KOPT-K1 (cell line): ENCODE data around the gene DIP2C.

Source experiments
- H3K27ac ChIP-seq: fragments of 200-600 bp; sonication (generic); 2 replicates; pipeline ENCODE4 v1.5.1; 2016; ENCODE audit warnings: antibody characterized with exemption, mild to moderate bottlenecking, low read depth, low read length; ENCODE audit not compliant: poor library complexity, severe bottlenecking
- H3K36me3 ChIP-seq: fragments of 200-600 bp; sonication (generic); 2 replicates; pipeline ENCODE4 v1.5.1; 2017; ENCODE audit warnings: antibody characterized with exemption, mild to moderate bottlenecking, low read length, moderate library complexity; ENCODE audit not compliant: insufficient read depth
- H3K9me3 ChIP-seq: fragments of 200-600 bp; sonication (generic); 2 replicates; pipeline ENCODE4 v1.5.1; 2017; ENCODE audit warnings: antibody characterized with exemption, low read length, mild to moderate bottlenecking; ENCODE audit not compliant: insufficient read depth, poor library complexity, severe bottlenecking

Gene DIP2C

DNA sequence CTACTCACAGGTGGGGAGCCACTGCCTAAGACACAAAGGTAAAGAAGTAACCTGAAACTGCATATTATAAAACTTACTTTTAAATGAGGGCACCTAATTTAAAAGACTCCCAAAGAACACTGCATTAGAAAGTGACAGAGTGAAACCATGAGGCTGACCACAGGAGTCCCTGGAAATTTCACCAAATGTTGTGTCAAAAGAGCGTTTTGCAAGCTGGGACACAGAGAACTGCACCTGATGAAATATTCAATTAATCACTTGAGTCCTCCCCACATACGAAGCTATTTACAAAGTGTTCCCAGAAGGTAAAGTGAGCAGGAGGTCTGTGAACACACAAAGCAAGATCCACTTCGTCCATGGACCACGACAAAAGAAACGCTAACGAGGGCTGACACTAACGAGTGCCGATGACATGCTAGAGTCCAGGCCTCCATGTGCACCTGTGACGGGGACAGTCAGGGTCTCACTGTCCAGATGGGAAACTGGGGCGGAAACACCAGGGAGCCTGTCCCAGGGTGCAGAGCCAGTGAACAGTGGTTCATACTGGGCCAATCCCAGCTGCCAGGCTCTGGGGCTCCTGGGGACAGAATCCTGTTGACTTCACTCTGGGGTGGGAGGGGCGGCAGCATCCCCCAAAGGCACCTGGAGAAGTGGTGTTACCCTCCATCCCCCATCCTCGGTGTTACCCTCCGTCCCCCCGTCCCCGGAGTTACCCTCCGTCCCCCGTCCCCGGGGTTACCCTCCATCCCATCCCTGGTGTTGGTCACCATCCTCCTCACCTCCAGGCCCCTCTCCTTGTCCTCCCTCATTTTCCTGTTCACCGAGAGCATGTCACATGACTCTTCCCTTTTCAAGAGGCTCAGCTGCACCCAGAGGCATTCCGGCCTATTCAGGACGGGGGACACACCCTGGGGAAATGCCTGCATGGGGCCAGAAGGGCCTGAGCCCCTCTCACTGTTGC, 63.4 kb downstream of the DIP2C start:
- no peaks in the 10 kb centered on the region for H3K9me3 ChIP-seq
- H3K27ac ChIP-seq: no peak overlapping the region
- no peaks in the 10 kb centered on the region for H3K36me3 ChIP-seq

DNA sequence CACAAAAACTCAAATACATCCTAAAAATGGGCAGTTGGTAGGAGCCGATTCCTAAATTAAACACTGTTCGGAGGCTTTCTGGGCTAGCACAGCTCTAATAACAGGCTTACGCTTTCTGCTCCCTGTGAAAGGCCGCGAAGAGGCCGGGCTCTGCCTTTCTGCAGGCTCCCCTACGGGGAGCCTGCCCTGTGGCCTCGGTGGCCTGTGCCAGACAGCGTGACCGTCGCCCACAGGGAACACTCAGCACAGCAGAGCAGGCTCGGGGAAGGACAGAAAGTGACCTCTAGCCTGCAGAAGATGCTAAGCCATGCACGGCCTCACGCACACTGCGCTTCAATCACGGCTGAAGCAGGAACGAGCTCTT, 64.2 kb downstream of the DIP2C start:
- Histone ChIP-seq H3K9me3 (no peaks in the 10 kb centered on the region), H3K27ac (no peak overlapping the region), H3K36me3 (no peaks in the 10 kb centered on the region)

DNA sequence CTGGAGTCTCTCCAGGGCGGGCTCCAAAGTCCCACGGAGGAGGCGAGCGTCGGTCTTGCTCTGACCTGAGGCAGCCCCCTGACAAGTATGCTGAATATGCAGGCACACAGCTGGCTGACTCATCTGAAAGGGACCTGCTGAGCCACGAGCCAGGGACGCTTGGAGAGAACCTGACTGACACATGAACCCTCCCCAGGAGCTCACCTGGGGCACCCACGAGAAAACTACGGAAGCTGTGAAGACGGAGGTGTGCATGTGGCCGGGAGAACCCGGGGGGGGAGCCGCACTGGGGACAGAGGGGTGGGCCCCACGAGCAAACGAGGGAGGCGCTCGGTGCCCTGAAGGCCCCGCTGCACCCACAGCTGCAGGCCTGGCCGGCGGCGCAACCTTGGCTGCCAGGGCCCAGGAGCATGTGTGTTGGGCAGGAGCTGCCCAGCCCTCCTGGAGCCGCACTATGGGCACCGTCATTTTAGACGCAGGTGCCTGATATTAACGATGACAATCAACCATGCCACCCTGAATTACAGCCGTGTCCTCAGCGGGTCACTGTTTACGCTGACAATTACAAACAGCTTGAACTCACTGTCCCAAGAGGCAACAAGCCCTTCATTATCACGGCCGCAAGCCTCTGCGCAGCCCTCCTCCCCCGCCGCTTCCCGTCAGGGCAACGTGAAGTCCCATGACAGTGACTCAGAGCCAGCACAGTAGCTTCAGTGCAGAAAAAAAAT, 64.7 kb downstream of the DIP2C start:
- Histone ChIP-seq H3K9me3 (no peaks in the 10 kb centered on the region), H3K27ac (no peak overlapping the region), H3K36me3 (no peaks in the 10 kb centered on the region)

DNA sequence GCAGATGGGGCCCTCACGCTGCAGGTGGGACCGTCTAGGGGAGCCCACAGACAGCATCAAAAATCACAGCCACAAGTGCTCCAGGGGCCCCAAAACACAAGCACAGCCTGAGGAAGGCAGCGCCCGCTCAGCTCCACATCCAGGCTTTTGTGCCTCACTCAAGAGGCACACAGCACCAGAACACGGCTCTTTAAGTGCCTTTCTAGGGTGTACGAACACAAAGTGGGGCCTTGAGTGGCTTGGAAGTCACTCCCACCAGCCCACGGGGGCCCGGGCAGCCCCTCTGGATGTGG, 65.2 kb downstream of the DIP2C start:
- H3K36me3 ChIP-seq: no peaks in the 10 kb centered on the region
- no peak overlapping the region for H3K27ac ChIP-seq
- H3K9me3 ChIP-seq: no peaks in the 10 kb centered on the region

DNA sequence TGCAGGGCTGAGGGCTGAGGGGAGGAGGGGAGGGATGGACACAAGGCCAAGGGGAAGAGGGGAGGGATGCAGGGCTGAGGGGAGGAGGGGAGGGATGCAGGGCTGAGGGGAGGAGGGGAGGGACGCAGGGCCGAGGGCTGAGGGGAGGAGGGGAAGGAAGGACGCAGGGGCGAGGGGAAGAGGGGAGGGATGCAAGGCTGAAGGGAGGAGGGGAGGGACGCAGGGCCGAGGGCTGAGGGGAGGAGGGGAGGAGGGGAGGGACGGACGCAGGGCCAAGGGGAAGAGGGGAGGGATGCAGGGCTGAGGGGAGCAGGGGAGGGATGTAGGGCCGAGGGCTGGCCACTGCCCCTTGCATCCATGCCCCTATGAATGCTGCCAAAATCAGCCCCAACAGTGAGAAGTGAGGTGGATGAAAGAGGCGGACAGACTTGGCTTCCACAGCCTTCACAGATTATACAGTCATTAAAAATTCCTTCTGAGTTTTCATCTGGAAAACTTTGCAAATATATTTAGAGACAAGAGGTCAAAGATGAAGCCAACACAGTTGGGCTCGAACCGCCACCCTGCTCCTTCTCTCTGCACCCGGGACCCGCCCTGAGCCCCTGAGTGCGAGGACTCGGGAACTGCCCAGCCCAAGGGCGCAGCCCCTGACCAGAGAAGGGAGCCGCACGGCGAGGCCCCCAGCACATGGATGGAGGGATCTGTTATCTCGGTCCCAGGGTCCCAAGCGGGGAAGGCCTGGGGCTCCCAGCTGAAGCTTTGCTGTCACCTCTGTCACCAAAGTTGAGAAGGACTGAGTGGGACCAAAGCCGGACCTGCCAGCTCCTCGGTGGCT, 65.8 kb downstream of the DIP2C start:
- Histone ChIP-seq H3K9me3 (no peaks in the 10 kb centered on the region), H3K36me3 (no peaks in the 10 kb centered on the region), H3K27ac (no peak overlapping the region)

DNA sequence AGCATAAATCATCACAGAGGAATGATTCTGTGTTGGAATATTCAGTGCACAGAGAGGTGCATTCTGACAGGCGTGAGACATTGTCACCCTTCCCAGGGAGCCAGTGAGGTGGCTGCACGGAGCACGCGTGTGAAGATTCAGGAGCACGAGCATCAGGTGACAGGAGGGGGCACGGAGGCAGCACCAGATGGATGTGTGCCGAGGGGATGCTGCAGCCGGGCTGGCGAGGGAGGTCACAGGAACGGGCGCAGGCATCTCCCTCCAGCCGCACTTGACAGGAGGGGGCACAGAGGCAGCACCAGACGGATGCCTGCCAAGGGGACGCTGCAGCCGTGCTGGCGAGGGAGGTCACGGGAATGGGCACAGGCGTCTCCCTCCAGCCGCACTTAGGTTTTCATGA, 66.5 kb downstream of the DIP2C start:
- no peaks in the 10 kb centered on the region for H3K36me3 ChIP-seq
- H3K27ac ChIP-seq: no peak overlapping the region
- H3K9me3 ChIP-seq: no peaks in the 10 kb centered on the region

DNA sequence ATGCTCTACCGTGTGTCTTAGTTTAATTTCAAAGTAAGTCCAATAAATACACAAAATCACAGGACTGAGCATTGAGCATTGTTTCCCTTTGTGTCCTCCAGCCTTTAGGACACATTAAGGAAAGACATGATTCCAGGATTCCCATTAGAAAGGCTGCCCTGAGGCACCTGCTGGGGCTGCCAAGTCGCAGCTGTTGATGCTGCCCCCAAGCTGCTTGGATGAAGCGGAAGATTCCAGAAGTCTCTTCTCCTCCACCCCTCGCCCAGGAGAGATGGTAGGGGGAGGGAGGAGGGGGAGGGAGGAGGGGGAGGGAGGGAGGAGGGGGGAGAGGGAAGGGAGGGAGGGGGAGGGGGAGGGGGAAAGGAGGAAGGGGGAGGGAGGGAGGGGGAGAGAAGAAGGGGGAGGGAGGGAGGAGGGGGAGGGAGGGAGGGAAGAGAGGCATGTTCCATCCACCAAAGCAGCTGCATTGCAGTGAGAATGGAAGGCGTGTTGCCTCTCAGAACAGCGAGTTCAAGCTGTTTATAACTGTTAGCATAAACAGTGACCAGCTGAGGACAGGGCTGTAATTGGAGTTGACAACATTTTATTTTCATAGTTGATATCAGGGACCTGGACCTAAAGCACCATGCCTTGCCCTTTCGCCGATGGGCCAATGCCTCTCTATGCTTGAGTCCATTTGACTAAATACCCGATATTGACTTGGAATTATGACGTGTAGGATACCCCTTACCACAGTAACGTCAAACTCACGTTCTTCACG, 67.3 kb downstream of the DIP2C start:
- Histone ChIP-seq H3K27ac (no peak overlapping the region), H3K36me3 (no peaks in the 10 kb centered on the region), H3K9me3 (no peaks in the 10 kb centered on the region)

DNA sequence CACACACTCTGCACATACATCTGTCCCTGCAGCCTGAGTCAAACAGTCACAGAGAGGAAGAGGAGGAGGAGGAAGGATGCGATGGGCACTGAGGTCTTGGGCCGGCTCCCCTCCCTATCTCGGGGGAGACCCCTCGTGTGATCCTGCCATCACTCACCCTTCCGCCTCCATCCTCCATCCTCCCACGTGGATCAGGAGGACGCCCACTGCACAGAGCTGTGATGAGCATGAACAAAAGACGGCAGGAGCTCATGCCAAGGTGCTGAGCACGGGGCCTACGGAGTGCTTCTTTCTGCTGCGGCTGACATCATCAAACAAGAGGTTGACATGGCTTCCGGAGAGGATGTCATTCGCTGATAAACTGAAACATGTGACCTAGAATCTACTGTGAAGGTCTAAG, 68.0 kb downstream of the DIP2C start:
- no peaks in the 10 kb centered on the region for H3K36me3 ChIP-seq
- no peaks in the 10 kb centered on the region for H3K9me3 ChIP-seq
- H3K27ac ChIP-seq: no peak overlapping the region

DNA sequence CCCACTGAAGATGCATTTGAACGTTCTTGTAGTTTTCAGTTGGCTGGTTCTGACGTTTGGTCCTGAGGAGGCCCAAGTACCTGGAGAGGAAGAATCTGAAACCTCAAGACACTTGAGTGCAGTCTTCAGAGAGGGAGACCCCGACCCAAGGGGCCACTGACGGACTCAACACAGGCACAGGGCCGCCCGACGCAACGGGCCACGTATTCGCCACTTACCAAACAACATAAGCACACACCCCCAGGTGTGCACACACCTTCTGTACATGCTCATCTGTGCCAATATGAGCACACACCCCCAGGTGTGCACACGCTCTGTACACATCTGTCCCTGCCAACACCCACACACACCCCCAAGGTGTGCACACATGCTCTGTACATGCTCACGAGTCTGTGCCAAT, 68.5 kb downstream of the DIP2C start:
- H3K36me3 ChIP-seq: no peaks in the 10 kb centered on the region
- H3K9me3 ChIP-seq: no peaks in the 10 kb centered on the region
- H3K27ac ChIP-seq: no peak overlapping the region

DNA sequence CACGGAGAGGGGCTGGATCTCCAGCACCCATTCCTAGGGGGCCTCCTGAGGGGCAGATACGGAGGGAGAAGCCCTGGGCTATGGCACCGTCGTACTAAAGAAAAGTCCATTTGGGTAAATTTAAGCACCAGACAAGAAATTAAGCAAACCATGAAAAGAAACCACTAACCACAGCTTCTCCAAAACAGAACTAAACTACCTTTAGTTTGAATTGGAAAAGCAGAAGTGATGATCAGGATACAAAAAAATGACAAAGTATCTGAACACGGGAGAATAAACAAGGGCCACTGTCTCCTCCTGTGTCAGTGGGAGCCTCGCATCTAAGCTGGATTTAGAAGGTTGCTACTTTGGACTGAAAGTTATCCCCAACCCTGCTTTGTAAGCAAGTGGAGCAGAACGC, 69.1 kb downstream of the DIP2C start:
- Histone ChIP-seq H3K36me3 (no peaks in the 10 kb centered on the region), H3K9me3 (no peaks in the 10 kb centered on the region), H3K27ac (no peak overlapping the region)

DNA sequence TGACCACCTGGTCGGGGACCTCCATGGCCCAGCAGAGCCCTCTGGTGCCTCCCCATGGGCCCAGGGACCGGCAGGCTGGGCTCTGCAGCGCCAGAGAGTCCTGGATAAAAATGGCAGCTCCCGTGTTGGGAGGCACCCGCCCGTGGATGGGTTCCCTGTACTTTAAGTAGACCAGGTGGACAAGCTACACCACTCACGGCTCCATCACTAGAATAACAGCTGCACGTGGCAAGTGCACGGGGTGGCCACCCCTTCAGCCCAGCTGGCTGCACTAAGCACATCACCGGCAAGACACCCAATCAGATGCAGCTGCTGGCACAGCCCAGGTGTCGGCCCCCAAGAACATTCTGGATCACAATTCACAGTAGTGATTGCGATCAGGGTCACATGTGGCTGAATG, 69.8 kb downstream of the DIP2C start:
- Histone ChIP-seq H3K9me3 (no peaks in the 10 kb centered on the region), H3K36me3 (no peaks in the 10 kb centered on the region), H3K27ac (no peak overlapping the region)

DNA sequence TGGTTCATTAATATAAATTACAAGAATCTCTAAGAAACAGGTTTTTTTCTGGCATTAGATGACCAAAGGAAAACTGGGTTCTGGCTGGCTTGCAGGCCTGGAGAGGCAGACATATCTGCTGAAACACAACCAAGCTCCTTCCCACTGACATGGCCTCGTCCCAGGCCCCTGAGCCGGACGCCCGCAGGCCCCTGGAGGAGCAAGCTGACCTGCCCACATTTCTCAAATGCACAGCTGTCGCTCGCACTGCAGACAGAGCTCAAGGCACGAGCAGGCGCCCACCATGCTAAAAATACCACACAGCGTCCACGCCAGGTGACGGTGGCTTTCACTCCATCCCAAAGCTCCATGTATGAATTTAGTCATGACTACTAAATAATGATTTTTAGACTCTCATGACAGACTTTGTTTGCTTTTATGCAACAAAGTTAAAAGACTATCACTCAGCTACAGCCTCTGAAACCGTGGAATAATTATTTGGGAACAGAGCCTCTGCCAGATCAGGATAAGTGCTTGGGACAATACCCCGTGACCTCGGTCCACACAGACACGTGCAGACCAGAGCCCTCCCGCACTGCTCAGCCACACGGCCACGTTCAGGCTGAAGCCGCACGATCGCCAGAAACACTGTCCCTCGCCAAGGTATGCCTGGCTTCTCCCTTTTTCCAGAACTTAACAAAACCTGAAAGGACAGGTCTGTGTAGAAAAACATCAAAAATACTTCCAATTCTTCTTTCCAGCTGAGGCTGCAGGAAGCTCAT, 71.1 kb downstream of the DIP2C start:
- no peaks in the 10 kb centered on the region for H3K9me3 ChIP-seq
- no peak overlapping the region for H3K27ac ChIP-seq
- H3K36me3 ChIP-seq: no peaks in the 10 kb centered on the region

DNA sequence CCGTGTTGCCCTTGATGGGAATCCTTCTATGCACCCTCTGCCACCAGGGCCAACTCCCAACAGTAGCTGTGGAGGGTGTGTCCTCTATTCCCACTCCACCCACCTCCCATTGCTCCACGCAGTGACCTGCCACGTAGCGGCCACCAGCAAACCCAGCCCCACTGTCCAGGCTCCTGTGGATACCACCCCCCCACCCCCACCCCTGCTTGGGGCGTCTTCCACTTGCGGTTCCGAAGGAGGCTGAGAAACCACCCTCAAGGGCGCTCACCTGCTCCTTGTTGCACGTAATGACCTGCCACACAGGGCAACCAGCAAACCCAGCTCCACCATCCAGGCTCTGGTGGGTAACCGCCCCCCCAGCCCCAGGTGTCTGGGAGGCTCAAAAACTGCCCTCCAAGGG, 72.0 kb downstream of the DIP2C start:
- no peaks in the 10 kb centered on the region for H3K9me3 ChIP-seq
- H3K27ac ChIP-seq: no peak overlapping the region
- H3K36me3 ChIP-seq: no peaks in the 10 kb centered on the region

DNA sequence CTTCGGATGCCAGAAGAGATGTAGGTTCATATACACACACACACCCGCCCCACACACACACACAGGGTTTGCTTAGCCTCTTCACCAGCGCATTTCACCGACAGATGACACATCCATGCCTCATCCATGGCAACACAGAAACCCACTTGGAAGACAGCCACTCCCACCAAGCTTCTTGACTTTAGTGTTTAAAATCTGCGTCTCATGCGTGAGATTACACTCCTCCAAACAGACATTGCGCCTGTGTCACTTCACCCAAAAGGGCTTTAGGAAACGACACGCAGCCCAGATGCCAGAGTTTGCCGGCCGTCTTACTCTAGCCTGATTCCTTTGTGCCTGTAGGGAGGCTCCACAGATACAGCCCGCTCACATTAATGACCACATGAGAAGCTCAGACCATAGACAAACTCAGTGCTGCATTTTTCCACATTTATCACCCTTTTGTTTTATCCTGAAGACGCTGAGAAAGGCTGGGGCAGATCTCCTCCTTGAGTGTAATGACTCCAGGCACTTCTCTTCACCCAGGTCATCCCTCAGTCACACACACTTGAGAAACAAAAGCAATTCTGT, 73.8 kb downstream of the DIP2C start:
- no peak overlapping the region for H3K27ac ChIP-seq
- H3K36me3 ChIP-seq: no peaks in the 10 kb centered on the region

More for the DNA sequence above, 73.8 kb downstream of the DIP2C start:
- H3K9me3 ChIP-seq: no peaks in the 10 kb centered on the region
